Panc1 (cell line): ENCODE results near the gene STRIP1.

Source experiments
- CTCF ChIP-seq: fragments of 450-650 bp; IDR thresholded peaks from 2 replicates; pipeline ENCODE4 v1.5.1; 2017; ENCODE audit warnings: mild to moderate bottlenecking
- POLR2AphosphoS5 ChIP-seq: IDR thresholded peaks from 2 replicates; pipeline ENCODE4 v1.6.1; 2012; ENCODE audit warnings: mild to moderate bottlenecking, low read depth, low read length, moderate library complexity
- REST ChIP-seq, 2 experiments: IDR thresholded peaks; 2 replicates each; pipeline ENCODE4 v1.6.1; 2011 to 2012; ENCODE audit warnings: low read depth in 2 of 2, control low read depth in 1 of 2, low read length in 1 of 2, mild to moderate bottlenecking in 1 of 2, moderate library complexity in 1 of 2; ENCODE audit not compliant: insufficient read depth in 1 of 2

- TF ChIP-seq CTCF (no peak), REST (IDR thresholded peaks at IDR 0.05; ENCODE audit: insufficient read depth in 1 of 2, low read depth in 2 of 2, low read length in 1 of 2) (no peak), POLR2AphosphoS5 (no peak)
These were observed 48.8 kb downstream of the STRIP1 start for GRCh38 chr1:110083061-110083865.
